GM12878 (cell line): ENCODE results near the gene FIGLA. TPM values are rescaled to one million over a fixed set of nuclear protein-coding genes. Genes with fewer than 3 reads are reported as not detected.

Source experiments
- ATF3 ChIP-seq: IDR thresholded peaks from 2 replicates; pipeline ENCODE4 v1.6.1; 2011; ENCODE audit warnings: low read depth, mild to moderate bottlenecking, low read length, moderate library complexity, borderline replicate concordance; ENCODE audit errors: extremely low read depth
- CBFB ChIP-seq: IDR thresholded peaks from 2 replicates; pipeline ENCODE4 v1.6.1; 2016; ENCODE audit warnings: antibody characterized with exemption, low read depth
- CBX5 ChIP-seq: sonication (generic); IDR thresholded peaks from 2 replicates; pipeline ENCODE4 v1.6.1; 2016; ENCODE audit warnings: low read depth, moderate library complexity, mild to moderate bottlenecking, inconsistent platforms
- CREB1 ChIP-seq: IDR thresholded peaks from 2 replicates; pipeline ENCODE4 v1.6.1; 2012; ENCODE audit warnings: low read depth, mild to moderate bottlenecking, inconsistent platforms
- CUX1 ChIP-seq: IDR thresholded peaks from 2 replicates; pipeline ENCODE4 v1.6.1; 2012; ENCODE audit warnings: improper control_type of control experiment, low read depth, low read length; ENCODE audit not compliant: insufficient replicate concordance
- FOXM1 ChIP-seq: IDR thresholded peaks from 2 replicates; pipeline ENCODE4 v1.6.1; 2012; ENCODE audit warnings: low read depth, mild to moderate bottlenecking, inconsistent platforms, low read length, moderate library complexity
- HDAC6 ChIP-seq: fragments of 200-600 bp; sonication (generic); IDR thresholded peaks from one replicate; pipeline ENCODE4 v1.8.0; 2017; ENCODE audit warnings: antibody characterized with exemption; ENCODE audit not compliant: unreplicated experiment
- IRF4 ChIP-seq: IDR thresholded peaks from 2 replicates; pipeline ENCODE4 v1.6.1; 2011; ENCODE audit warnings: low read depth, low read length
- JUNB ChIP-seq: IDR thresholded peaks from 2 replicates; pipeline ENCODE4 v1.6.1; 2016; ENCODE audit warnings: antibody characterized with exemption, mild to moderate bottlenecking
- LARP7 ChIP-seq: fragments of 450-650 bp; IDR thresholded peaks from 2 replicates; pipeline ENCODE4 v1.6.1; 2017; ENCODE audit warnings: mild to moderate bottlenecking
- MTA3 ChIP-seq: IDR thresholded peaks from 2 replicates; pipeline ENCODE4 v1.6.1; 2012; ENCODE audit warnings: low read length, inconsistent platforms, borderline replicate concordance
- NBN ChIP-seq: fragments of 450-650 bp; IDR thresholded peaks from 2 replicates; pipeline ENCODE4 v1.6.1; 2016
- NFYB ChIP-seq: IDR thresholded peaks from 2 replicates; pipeline ENCODE4 v1.6.1; 2011; ENCODE audit warnings: low read depth, mild to moderate bottlenecking, low read length, improper control_type of control experiment, moderate library complexity; ENCODE audit not compliant: insufficient read depth
- POLR2A ChIP-seq: IDR thresholded peaks from 2 replicates; pipeline ENCODE4 v1.6.1; 2011; ENCODE audit warnings: low read depth, mild to moderate bottlenecking, low read length
- POU2F2 ChIP-seq: IDR thresholded peaks from 3 replicates; pipeline ENCODE4 v1.6.1; 2011; ENCODE audit warnings: low read depth, mild to moderate bottlenecking, low read length, borderline replicate concordance
- REST ChIP-seq: IDR thresholded peaks from 2 replicates; pipeline ENCODE4 v1.6.1; 2012; ENCODE audit warnings: mild to moderate bottlenecking, low read depth, low read length
- RUNX3 ChIP-seq: IDR thresholded peaks from 2 replicates; pipeline ENCODE4 v1.6.1; 2012; ENCODE audit warnings: low read length, inconsistent platforms
- SMARCA5 ChIP-seq: fragments of 450-650 bp; IDR thresholded peaks from 2 replicates; pipeline ENCODE4 v1.6.1; 2017; ENCODE audit warnings: mild to moderate bottlenecking
- SMC3 ChIP-seq: IDR thresholded peaks from 2 replicates; pipeline ENCODE4 v1.6.1; 2011; ENCODE audit warnings: low read length, improper control_type of control experiment, borderline replicate concordance
- SRF ChIP-seq, 2 experiments: IDR thresholded peaks; 2 replicates each; pipeline ENCODE4 v1.6.1; 2011; ENCODE audit warnings: low read depth in 2 of 2, low read length in 2 of 2, mild to moderate bottlenecking in 1 of 2, moderate library complexity in 1 of 2
- SUZ12 ChIP-seq: fragments of 200-600 bp; sonication (generic); IDR thresholded peaks from one replicate; pipeline ENCODE4 v1.6.1; 2018; ENCODE audit warnings: antibody characterized with exemption, mild to moderate bottlenecking; ENCODE audit not compliant: unreplicated experiment
- TCF3 ChIP-seq: IDR thresholded peaks from 2 replicates; pipeline ENCODE4 v1.6.1; 2012; ENCODE audit warnings: low read depth, mild to moderate bottlenecking, low read length, borderline replicate concordance; ENCODE audit not compliant: insufficient read depth
- ZBED1 ChIP-seq: IDR thresholded peaks from 2 replicates; pipeline ENCODE4 v1.6.1; 2016; ENCODE audit warnings: borderline replicate concordance
- ZNF24 ChIP-seq: fragments of 450-650 bp; IDR thresholded peaks from 2 replicates; pipeline ENCODE4 v1.6.1; 2017; ENCODE audit warnings: antibody characterized with exemption, mild to moderate bottlenecking
- polyA plus RNA-seq, 11 experiments: library from polyadenylated mRNA; depleted of rRNA in 4 of 11; unstranded in 6 of 11; stranded (reverse) in 5 of 11; fragments of >200 nt; fragmentation: Nextera tagmentation in 4 of 11; fragmentation: Illumina TruSeq in 1 of 11; extraction: Ambion mirVana in 4 of 11; extraction: Trizol in 1 of 11; gene quantifications; 1 replicate in 1 of 11; 2 replicates in 10 of 11; pipeline versions ENCODE4 v1.2.1 to v1.2.3, GENCODE V29; 2011 to 2016; ENCODE audit warnings: inconsistent platforms in 2 of 11, missing spikeins in 2 of 11, low read depth in 1 of 11
- total RNA-seq, 4 experiments: library from RNA; depleted of rRNA in 3 of 4; stranded (reverse); fragments of >200 nt in 3 of 4; fragmentation: Illumina TruSeq in 1 of 4; extraction: Trizol in 1 of 4; gene quantifications; 2 replicates each; pipeline versions ENCODE4 v1.2.1 to v1.2.3, GENCODE V29; 2013 to 2021

Gene FIGLA
- total and polyA plus RNA-seq, 10 of the 15 experiments (the other 5 are each of a cell fraction or from before 2014, with no cell fraction given), result not detected

- TF ChIP-seq SUZ12 (no peak), CBFB (no peak), TCF3 (no peak), HDAC6 (no peak), POU2F2 (no peak), IRF4 (peak; percentile 56; the same call in 1 of the 2 replicates), RUNX3 (peak; percentile 79), CREB1 (no peak), ZBED1 (no peak), CBX5 (0 out of 2 replicates have a peak, but pooled peaks have one; percentile 33), ZNF24 (no peak), NFYB (no peak), MTA3 (0 out of 2 replicates have a peak, but pooled peaks have one; percentile 34), SMC3 (no peak), SRF (IDR thresholded peaks at IDR 0.05; ENCODE audit: low read depth in 2 of 2, low read length in 2 of 2) (no peak), REST (no peak), ATF3 (no peak), FOXM1 (no peak), LARP7 (no peak), POLR2A (no peak), CUX1 (no peak), SMARCA5 (no peak), NBN (no peak), JUNB (peak; percentile 60)
Observed at GRCh38 chr2:70771446-70771845, 19.0 kb downstream of the FIGLA start (continued).
